ENCODE data around the gene ERP27. TPM values are rescaled to one million over a fixed set of nuclear protein-coding genes. Genes with fewer than 3 reads are reported as not detected.

Gene ERP27
- total RNA-seq, 1 donor from 2014 or later = 122 TPM

DNA sequence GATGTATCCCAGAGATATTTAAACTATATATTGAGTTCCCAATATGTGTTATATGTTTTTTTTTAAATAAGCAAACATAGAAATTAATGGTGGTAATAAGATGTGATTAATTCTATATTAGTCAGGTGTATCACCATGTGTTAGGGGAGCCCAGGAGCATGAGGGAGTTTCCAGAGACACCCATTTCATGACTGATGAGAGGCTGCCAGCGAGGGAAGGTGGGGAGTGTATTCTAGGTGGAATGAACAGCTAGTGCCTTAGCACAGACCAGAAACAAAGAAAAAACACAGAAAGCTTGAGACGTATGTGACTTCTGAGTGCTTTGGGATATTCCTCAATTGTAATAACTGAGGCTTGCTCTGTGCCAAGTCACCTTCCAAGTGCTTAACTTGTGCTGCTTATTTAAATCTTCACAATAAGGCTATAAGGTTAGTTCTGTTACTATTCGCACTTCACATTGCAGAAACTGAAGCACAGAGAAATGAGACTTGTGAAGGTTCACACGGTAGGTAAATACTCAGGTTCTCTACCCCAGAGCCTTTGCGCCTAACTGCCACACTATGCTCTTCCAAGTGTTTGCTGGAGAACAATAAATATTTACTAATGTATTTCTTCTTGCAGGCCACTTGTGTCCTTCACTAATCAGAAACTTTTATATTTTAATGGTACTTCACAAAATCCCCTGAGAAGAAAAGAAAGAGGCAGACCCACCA is 34.8 kb downstream of the ERP27 start:
- no peak for DNase-seq (ENCODE audit: low spot score)

DNA sequence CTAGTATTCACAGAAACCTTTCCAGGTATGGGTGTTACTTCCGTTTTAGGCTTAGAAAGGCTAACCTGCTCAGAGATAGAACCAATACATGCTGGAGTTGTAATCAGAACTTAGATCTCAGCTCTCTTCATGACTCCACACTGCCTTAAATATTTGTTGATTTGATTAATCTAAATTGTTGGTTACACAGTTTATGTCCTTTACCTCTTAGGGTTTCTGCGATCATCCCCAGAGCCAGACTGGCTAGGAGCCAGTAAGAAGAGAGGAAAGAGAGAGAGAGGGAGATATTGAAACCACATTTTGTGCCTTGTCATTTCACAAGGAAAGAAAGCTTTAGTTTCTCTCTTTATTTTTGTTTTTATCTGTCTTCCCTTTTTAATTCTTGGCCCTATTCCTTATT is 35.9 kb downstream of the ERP27 start:
- no peak for DNase-seq (ENCODE audit: low spot score)

DNA sequence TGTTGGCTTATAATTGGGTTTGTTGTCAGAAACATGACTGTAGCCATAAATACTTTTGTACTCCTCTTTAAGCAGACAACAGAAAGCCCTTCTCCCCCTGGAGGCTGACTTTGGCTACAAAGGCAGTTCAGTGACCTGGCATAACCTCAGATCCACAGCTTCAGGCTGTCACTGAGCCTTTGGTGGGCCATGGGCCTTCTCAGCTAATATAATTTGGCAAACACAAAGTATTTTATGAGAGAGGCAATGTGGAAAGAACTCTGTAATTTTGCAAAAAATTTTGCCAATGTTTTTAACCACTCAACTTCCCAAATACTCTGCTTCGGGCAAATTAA is 37.1 kb downstream of the ERP27 start:
- DNase-seq (ENCODE audit: low spot score) = no peak

DNA sequence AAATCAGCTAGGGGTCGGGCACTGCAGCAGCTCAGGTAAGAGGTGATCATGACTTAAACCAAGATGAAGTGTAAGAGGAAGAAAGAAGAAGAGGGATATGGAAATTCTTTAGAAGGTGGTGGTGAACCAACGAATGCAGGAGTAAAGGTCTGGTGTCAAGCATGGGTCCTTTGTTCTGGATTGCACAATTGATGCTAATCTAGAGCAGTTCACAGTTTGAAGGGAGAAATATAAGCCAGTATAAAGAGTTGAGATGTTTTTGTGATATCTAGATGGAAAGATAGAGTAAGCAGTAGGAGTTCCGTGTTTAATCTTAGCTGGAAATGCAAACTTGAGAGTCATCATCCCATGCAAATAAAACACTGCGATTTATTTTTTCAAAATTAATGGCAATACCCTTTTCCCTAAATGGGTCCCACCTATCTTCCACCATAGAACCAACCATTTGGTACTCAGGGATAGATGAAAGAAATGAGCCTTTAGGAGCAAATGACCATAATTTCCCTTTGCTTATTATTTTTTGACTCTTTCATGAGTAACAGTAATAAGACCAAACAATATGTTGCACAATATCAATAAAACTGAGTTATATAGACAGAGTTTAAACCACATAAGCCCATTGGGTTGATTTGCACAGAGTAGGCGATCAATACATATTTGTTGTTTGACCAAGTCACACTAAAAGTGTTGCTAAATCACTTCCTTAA is 37.7 kb downstream of the ERP27 start:
- no peak for DNase-seq (ENCODE audit: low spot score)

DNA sequence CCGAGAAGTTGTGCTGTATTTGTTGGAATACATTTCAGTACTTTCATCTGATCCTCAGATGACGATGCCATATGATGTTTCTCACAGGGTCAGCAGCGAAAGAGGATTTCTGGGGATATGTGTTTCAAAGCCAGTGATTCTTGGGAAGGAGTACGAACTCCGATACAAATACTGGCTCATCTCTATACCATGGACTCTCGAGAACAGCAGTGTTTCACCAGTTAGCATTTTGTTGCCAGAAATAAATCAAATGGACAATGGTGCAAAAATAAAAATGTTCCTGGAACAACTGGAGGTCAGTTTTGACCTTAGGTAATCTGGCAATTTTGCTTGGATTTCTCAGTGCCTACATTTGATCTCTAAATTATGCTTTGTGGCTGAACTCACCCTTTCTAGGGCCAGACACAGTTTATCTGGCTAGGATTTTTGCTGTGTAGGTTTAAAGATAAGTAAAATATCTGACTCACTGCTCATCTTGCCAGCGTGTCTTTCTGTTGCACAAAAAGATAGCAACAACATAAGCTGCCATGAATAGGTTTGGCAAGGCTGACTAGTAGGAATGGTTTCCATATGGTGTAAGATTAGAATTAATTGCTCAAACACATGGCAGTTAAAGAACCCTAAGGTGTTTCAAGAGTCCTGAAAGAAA is 41.7 kb downstream of the ERP27 start:
- DNase-seq (ENCODE audit: low spot score) = no peak

DNA sequence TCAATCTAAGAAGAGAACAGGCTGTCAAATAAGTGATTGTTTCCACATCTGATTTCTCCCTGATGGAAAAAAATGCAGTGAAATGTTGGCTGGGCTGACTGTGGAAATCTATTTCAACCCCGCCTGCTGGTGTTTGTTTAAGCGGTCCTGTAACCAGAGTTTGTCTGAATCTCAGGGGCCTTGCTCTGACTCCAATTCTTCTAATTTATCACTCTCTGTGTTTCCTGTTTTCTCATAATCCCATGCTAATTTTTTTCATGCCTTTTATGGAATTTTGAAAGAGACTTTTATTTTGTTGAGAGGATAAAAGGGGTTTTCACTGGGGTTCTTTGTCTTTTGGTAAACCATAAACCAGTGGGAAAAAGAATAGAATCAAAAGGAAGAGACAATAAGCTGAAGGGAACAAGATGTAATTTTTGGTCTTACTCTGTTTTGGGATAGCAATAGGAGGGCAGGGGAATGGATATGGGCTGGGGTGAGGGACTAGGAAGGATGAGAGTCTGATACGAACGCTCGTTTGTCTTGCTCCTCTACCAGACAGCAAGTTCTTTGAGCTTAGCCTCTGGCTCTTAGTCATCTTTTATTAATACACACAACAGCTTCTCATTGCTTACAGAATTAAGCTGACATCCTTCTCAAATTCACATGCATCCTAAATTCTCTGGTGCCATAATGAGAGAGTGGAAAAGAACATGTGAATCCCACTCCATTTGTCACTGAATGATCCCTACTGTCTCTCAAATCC is 44.7 kb downstream of the ERP27 start:
- no peak for DNase-seq (ENCODE audit: low spot score)

DNA sequence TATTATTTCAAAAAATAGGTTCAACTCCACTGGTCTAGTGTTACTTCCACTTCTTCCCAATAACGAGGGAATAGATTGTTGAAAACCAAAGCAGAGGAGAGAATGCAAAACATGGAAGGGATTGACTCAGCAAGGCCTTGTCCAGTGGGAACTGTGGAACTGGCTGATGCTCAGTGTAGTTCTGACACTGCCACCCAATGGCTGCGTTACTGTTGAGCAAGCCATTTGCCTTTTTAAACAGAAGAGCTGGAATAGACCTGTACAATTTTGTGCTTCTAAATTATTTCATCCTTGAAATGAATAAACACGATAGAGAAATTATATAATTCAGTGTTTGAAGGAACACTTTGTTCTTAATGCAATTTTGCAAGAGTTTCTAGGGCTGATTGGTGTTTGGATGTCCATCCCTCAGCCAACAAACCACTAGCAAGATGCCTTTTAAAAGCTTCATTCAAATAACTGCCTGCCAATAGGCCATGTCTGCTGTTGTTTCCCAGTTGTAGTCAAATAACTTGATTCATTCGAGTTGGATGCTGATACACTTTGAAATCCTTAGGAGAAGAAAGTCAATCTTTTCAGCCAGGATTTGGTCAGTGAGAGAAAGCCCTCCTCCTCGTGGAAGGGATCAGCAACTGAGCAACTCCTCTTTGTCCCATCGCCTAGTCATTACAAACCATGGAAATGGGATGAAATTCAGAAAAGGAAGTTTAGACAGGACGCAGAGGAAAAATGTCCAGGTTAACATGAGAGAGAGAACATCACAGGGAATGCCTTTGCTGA is 45.4 kb downstream of the ERP27 start:
- no peak for DNase-seq (ENCODE audit: low spot score)

DNA sequence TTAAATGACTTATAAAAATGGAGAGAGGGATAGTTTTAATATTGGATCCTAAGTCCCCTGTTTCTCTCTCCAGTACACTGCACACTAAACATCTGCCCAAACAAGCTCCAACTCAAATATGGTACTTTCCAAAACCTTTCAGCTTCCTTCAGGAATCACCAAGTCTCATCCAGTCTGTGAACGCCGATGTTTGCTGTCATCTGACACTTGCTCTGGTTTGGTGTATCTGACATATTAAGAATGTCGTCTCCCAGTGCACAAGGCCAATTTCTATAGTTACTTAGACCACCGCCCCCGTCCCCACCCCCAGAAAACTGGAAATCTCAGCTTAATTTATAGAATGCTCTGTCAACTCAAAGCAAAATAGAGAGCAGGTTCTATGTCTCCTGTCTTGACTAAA is 47.6 kb downstream of the ERP27 start:
- DNase-seq (ENCODE audit: low spot score) = no peak

DNA sequence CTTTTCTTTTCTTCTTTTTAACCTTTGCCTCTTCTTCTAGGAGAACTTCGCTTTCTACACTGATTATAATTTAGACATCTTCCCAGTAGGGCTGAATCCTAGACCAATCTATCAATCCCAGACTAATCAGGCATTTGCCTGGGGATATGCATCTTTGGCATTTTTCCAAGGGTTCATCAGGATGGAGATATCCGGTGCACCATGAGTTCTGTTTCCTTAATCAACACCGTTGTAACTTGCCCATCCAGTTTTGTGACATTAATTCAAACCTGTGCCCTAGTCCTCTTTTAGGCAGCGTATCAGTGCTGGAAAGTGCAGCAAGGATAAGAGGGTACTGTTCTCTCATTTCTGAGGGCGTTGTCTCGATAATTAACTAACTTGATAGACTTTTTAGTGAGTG is 52.1 kb downstream of the ERP27 start:
- no peak for DNase-seq (ENCODE audit: low spot score)

DNA sequence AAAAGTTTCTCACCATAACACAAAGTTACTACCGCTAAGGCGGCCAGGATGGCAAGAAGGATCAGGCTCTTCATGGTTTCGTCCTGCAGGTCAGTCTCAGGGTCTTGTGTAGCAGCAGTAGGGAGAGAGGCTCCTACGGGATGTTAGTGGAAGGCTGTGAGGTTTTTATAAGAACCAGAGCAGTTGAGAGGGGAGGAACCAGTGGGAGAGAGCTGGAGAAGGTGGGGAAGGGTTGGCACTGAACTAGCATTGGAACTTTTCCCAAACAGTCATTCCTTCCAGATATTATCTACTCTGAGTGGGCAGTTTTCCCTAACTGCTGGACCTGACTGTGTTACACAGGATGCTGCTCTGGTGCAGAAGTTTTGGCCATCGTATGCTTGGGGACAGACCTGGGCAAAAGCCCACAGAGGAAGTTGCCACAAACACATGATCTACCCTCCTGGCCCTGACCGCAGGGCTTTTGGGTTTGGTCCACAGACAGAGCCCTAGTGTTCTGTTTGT is 52.6 kb downstream of the ERP27 start, which contains the start of gene MGP:
TSS of gene MGP (minus strand) at position 137 of the 504 bp plus-strand sequence. CDS start at position 74, 63 bp downstream.
- peak; percentile 74 for DNase-seq (ENCODE audit: low spot score)

DNA sequence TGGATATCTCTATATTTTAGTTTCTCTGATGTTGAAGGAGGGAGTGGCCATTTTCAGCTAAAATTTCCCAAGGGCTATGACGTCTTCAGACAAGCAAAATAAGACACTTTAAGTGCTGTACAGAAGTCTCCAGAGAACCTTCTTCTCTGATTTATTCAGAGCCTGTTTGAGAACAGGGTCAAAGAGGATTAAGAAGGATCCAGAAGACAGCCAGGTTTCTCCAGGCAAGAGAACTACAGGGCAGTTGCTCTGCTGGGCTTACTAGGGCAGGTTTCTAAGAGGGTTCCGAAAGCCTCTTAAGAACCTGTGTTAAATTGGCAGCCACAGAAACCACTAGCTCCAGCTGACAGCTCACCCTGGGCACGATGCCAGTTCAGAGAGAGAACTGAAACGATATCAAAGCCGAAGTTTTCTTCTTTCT is 53.9 kb downstream of the ERP27 start:
- peak; percentile 84 for DNase-seq (ENCODE audit: low spot score)

DNA sequence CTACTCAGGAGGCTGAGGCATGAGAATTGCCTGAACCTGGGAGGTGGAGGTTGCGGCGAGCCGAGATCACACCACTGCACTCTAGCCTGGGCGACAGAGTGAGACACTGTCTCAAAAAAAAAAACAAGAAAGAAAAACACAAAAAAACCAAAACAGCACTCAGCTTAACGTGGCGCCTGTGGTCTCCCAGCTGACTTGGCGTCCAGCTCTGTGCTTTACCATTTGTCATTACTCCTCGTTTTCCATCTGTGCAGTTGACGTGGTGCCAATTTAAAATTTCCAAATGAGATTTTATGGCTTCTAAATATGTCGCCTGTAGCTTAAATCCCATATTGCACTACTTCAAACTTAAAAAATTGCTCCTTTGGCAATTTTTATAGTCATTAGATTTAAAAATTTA is 54.7 kb downstream of the ERP27 start:
- DNase-seq (ENCODE audit: low spot score) = no peak

DNA sequence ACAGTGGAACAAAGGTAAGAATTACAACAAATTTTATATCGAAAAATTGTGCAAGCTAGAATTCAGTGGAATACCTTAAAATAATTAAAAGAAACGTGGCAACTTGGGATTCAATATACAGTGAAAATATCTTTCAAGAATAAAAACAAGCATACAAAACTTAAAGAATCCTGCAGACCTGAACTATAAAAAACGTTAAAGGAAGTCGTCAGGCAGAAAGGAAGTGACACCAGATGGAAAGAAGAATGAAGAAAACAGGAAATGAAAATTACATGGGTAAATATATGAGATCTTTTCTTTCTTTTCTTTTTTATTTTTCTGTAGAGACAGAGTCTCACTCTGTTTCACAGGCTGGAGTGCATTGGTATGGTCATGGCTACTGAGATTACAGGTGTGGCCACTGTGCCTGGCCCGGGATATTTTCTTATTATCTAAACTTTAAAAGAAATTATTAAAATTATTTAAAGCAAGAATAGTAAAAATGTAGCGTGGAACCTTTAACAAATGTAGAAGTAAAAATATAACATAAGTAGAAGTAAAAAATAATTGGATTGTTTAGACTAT is 57.4 kb downstream of the ERP27 start:
- no peak for DNase-seq (ENCODE audit: low spot score)

DNA sequence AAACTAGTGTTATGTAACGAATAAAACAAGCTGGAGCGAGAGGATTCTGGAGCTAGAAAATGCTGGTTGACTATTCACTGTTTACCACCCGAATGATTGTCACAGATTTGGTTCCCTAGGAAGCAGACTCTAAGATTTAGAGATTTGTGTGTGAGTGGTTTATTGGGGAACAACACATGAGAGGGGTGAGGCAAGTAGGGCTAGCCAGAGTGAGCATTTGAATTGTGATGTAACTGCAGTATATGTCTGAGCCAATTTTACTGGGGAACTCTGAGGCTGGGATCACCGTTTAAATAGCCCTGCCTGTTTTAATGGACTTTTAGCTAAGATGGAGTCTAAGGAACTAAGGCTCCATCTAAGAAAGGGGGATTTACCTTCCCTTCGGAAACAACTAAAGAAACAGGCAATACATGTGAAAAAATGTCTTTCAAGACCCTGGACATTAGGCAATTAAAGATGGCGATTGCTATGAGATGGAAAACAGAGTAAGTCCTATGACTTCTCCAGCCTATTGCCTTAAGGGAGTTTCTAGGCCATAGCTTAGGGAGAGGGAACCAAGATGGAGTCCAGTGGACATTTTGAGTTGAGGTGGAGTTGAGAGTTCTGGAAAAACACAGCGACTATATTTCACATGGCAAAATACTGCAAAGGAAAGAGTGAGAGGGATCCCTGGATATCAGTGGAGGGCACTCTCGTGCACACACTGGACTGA is 59.0 kb downstream of the ERP27 start:
- no peak for DNase-seq (ENCODE audit: low spot score)

DNA sequence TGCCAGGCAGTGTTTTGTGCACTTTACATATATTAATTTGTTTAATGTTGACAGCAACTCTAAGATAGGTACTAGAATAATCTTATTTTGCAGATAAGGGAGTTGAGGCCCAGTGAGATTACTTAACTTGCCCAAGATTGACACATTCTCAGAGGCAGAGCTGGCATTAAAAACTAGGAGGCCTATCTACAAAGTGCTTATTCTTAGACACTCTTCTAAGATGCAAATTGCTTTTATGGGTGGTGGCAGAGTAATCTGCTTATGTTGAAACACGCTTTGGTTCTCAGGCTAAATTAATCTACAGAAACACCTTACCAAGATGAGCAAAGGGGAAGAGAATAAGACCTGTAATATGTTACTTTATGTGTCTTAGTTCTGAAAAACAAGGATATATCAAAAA is 59.8 kb downstream of the ERP27 start:
- DNase-seq (ENCODE audit: low spot score) = no peak

DNA sequence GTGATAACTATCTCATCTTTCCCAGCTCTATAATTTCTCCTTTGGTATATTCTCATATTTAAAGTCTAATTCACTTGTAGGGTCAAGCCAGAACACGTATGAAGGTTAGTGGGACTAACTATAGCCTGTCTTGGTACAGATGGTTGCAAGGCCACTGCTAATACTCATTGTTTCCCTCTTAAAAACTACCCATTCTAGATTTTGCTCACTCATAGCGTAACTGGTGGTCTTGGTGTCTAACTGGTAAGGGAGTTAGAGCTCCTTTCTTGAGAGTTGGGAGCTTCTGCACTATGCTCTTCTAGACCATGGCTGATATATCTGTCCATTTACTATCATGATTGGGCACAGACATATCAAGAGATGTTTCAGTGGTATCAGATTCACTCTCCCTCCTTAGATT is 61.5 kb downstream of the ERP27 start:
- no peak for DNase-seq (ENCODE audit: low spot score)

DNA sequence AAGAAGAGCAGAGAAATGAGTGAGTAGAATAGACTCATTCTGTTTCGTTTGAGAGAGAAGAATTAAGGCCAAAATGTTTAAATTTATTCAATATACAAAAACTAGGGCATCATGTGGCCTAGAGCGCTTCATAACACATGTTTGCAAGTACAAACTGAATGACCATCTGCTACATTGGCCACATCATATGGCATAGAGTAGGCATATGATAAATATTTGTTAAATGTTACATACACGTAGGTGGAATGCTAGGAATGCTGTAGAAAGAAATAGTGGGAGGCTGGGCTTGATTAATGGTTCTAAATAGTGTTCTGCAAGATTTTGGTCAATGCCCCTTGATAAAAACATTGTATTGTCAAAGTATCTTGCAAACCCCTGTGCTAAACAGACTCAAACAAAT is 63.5 kb downstream of the ERP27 start:
- no peak for DNase-seq (ENCODE audit: low spot score)

DNA sequence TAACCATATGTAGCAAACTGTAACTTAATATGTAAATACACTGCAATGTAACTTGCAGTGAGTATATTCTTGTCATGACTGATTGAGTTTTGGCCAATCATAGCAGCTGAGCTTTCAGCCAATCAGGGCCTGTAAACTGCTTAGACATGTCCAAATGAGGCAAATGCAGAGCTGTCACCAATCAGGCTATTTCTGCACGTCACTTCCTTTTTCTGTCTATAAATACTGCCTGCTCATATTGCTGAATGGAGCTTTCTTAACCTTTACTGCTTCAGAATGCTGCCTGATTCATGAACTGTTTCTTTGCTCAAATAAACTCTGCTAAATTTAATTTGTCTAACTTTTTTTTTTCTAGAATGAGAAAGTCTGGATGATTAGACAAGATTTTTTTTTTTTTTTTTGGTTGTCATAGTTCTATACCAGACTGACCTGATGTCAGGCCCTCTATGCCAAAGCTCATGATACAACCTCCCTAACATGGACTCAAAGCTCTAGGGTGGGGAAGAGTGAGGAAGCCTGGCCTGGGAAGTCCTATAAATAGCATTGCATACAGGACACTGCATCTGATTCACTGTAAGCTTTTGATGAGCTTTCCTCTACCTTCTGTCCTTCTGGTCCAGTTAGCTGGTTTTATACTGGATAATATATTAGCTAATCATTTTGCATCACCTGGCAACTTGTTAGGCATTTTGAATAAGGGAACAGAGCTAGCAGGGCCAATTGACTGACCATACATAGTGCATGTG is 64.7 kb downstream of the ERP27 start:
- DNase-seq (ENCODE audit: low spot score) = no peak

DNA sequence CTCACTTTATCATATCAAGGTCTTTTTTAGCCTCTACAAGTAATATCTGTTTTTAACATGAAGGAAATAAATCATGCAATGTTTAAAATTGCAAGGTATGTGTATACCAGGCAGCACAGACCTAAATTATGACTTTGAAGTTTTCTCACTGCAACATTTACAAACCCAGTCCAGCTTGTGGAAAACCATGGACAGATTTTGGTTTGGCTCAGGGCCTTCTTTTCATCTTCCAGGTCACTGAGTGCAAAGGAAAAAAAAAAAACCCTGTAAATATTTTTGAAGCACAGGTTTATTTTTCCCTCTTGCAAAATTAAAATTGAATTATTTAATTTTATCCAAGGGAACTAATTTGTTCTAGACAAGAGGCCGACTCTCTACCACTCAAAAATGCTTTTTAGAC is 66.5 kb downstream of the ERP27 start:
- DNase-seq (ENCODE audit: low spot score) = no peak

DNA sequence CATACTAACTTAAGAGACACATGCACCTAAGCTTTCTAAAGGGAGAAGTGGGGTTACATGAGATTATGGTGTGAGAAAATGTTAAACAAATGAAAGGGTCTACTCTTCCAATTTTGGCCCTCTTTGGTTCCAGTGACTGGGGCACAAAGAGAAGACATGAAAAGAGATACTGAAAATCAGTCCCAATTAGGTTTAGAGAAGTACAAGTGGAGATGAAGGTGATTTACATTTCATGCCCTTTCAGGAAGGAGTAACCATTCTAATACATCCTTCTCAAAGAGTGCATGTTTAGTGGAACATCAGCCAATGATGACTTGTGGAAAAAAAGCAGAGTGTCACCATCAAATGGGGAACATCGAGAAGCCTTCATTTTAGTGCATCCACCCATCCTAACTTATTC is 67.1 kb downstream of the ERP27 start:
- DNase-seq (ENCODE audit: low spot score) = no peak
